Left colon (tissue), 2 donors: ENCODE results near the gene ZYG11A. TPM values are rescaled to one million over a fixed set of nuclear protein-coding genes. Genes with fewer than 3 reads are reported as not detected.

ENCODE experiments used
- ATAC-seq: fragments of 200-7000 bp; cut with Tn5 transposase; one replicate; pipeline ENCODE4 v1.9.1; 2020; ENCODE audit warnings: mild to moderate bottlenecking, moderate library complexity
- DNase-seq, 2 donors: peaks; one replicate each; pipeline ENCODE4 v3.0.0-alpha.2; 2020
- intact Hi-C, 2 donors: fragments of 100-400 bp; cut with DNase I in 1 of 2; cut with micrococcal nuclease in 1 of 2; formaldehyde crosslinking; loops; one replicate each; pipeline versions ENCODE4 v1.11.2 to v1.14.0; 2022; cut with DNase I, micrococcal nuclease
- microRNA-seq, 2 donors: library from miRNA; unstranded; fragments of <30 nt; microRNA quantifications; one replicate each; pipeline versions ENCODE4 v1.1.0 to v1.2.0, GENCODE V29; 2020
- total RNA-seq, 2 donors: library from RNA; stranded (reverse); fragmentation: NEBNext Ultra II Directional; extraction: Animal tissue kit (Norgen Biotek cat#: 25700); gene quantifications; one replicate each; pipeline ENCODE4 v1.2.1, GENCODE V29; 2021
- donor health status: DM: no; HTN: no; CAD: no.
- donor health status: DM: yes; HTN: yes; CAD: no.

Gene ZYG11A
- total RNA-seq, 2 donors from 2014 or later = 0.06 to 0.12 TPM

DNA sequence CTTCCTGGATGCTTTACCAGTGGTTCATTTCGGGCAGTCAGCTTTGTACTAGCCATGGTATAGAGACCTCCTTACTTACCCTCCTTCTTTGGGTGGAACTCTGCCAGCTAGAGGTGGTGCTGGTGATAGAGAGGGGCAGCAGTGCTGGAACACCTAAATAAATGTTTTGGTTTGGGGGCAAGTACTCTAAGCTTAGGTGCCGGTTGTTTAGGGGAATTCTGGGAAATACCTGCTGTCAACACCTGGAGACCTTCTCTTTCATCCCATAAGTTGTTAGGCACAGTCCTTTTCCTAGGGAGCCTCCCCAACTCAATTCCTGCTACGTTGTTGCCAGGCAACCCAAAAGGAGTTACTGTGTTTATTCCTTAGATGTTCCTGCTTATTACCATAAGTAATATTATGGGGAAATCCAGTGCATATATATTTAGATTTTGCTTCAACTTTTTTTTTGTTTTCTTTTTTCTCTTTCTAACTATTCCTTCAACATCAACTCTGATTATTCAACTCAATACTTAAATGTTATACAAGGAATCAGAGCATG is 101.4 kb downstream of the ZYG11A start:
- ATAC-seq (no peak), DNase-seq (no peak)
- intact Hi-C loops = no loop called here

DNA sequence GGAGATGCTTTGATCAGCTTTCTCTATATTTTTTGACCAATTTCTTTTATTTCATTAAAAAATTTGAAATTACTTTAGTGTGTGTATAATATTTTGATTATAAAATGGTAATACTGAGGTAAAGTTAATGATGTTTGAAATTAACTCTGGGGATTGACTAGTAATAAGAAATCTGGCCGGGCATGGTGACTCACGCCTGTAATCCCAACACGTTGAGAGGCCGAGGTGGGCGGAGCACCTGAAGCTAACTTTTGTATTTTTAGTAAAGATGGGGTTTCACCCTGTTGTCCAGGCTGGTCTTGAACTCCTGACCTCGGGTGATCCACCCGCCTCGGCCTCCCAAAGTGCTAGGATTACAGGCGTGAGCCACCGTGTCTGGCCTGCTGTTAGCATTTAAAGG is 102.0 kb downstream of the ZYG11A start:
- no peak for ATAC-seq
- no peak for DNase-seq
- intact Hi-C loops = no loop called here

Small RNA genes lying within 50 kb of the gene (microRNA-seq; reads per million reads assigned to microRNA genes)
- gene MIR1273F (0 reads per million in 2 donors), gene MIR1273G (0 reads per million in 2 donors), gene MIR5095 (0 reads per million in 2 donors)

Other genes with a start within 250 kb of the ZYG11A start
- 1 to 10 TPM; 1.4 to 3.0 TPM for gene GPX7, start 240.4 kb upstream of the ZYG11A start, total RNA-seq
- under 1 TPM; 0.34 to 0.45 TPM for gene SHISAL2A, start 209.6 kb upstream of the ZYG11A start, total RNA-seq
- gene COA7, start 144.4 kb upstream of the ZYG11A start, total RNA-seq = 10 to 100 TPM; 21.3 to 28.1 TPM
- gene ZYG11B, start 116.3 kb upstream of the ZYG11A start, total RNA-seq = 10 to 100 TPM; 29.0 to 30.3 TPM
- 100 to 1,000 TPM; 136 to 159 TPM for gene ECHDC2, start 79.0 kb downstream of the ZYG11A start, total RNA-seq
- gene SCP2, start 84.5 kb downstream of the ZYG11A start, total RNA-seq = 100 to 1,000 TPM; 303 to 312 TPM
- 10 to 100 TPM in 1 of 2 donors, 1 to 10 TPM in 1; 6.2 to 22.0 TPM for gene PODN, start 219.5 kb downstream of the ZYG11A start, total RNA-seq